Neural crest cell (in vitro differentiated cells): ENCODE data around the gene CDH13. TPM values are rescaled to one million over a fixed set of nuclear protein-coding genes. Genes with fewer than 3 reads are reported as not detected.

Source experiments
- DNase-seq: peaks from one replicate; pipeline ENCODE4 v3.0.0; 2021; ENCODE audit warnings: low read depth, mixed read lengths, low spot score
- H3K27ac Mint-ChIP-seq: one replicate; pipeline ENCODE4 v1.8.0; 2021; ENCODE audit warnings: mild to moderate bottlenecking, mixed read lengths; ENCODE audit not compliant: unreplicated experiment
- H3K27me3 Mint-ChIP-seq: 2 replicates; pipeline ENCODE4 v1.8.0; 2021; ENCODE audit warnings: low read depth, mild to moderate bottlenecking, mixed read lengths
- H3K36me3 Mint-ChIP-seq: 2 replicates; pipeline ENCODE4 v1.8.0; 2021; ENCODE audit warnings: low read depth, mild to moderate bottlenecking, mixed read lengths
- H3K4me1 Mint-ChIP-seq: 2 replicates; pipeline ENCODE4 v1.8.0; 2021; ENCODE audit warnings: mixed read lengths
- H3K4me3 Mint-ChIP-seq: one replicate; pipeline ENCODE4 v1.8.0; 2021; ENCODE audit warnings: mild to moderate bottlenecking, mixed read lengths
- H3K9me3 Mint-ChIP-seq: 2 replicates; pipeline ENCODE4 v1.8.0; 2021; ENCODE audit warnings: mixed read lengths
- total RNA-seq: library from RNA; stranded (reverse); gene quantifications from 2 replicates; pipeline ENCODE4 v1.2.1, GENCODE V29; 2021
- TF ChIP-seq, protein P1 (sequence below): fragments of 200-600 bp; sonication (generic); conservative IDR thresholded peaks from 2 replicates; pipeline ENCODE4 v1.5.0; 2021; ENCODE audit warnings: antibody characterized with exemption, mild to moderate bottlenecking

The CDH13 gene
- total RNA-seq, 1 donor from 2014 or later = 1.1 TPM

- Mint-ChIP-seq H3K4me1 (no peaks in the 10 kb centered on the region), H3K27ac (no peak overlapping the region), H3K36me3 (peaks cover 8% of the 10 kb centered on the region), H3K9me3 (peaks cover 18% of the 10 kb centered on the region), H3K4me3 (no peak overlapping the region), H3K27me3 (peaks cover 15% of the 10 kb centered on the region)
- TF ChIP-seq, protein P1, sequence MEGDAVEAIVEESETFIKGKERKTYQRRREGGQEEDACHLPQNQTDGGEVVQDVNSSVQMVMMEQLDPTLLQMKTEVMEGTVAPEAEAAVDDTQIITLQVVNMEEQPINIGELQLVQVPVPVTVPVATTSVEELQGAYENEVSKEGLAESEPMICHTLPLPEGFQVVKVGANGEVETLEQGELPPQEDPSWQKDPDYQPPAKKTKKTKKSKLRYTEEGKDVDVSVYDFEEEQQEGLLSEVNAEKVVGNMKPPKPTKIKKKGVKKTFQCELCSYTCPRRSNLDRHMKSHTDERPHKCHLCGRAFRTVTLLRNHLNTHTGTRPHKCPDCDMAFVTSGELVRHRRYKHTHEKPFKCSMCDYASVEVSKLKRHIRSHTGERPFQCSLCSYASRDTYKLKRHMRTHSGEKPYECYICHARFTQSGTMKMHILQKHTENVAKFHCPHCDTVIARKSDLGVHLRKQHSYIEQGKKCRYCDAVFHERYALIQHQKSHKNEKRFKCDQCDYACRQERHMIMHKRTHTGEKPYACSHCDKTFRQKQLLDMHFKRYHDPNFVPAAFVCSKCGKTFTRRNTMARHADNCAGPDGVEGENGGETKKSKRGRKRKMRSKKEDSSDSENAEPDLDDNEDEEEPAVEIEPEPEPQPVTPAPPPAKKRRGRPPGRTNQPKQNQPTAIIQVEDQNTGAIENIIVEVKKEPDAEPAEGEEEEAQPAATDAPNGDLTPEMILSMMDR = no peak
- no peak for DNase-seq
Measured at GRCh38 chr16:83102336-83102735, 475.6 kb downstream of the CDH13 start.

DNA sequence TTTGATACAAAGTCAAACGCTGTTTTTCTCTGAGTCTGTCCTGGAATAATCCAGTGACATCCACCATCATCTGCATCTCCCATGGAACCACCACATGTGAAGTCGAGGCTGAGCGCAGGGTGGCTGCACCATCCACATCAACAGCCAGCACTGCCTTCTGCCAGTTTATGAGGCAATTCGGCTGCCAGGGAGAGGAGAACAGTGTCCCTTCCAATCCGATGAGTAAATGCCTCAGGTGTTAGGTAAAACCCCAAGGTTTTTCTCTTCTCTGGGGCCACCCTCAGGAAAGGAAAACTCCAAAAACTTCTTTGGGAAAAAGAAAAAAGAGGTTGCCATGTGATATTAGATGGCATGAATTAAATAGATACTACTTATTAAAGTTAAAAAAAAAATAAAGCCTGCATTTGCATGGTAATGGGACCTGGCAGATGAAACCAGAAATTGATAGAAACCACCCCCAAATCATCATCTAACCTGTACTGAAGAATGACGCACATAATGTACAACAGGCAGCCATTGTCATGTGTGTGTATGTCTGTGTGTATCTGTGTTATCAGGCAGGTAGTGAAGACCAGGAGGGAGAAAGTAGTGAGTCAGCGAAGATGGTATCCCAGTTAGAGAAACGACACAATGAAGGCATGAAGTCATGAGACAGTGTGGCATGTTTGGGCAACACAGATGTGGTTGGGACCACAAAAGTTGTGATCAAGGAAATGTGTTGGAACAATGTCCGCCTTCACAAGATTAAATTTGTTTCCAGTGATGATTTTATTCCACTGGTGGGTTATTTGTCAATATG is 478.7 kb downstream of the CDH13 start:
- Mint-ChIP-seq H3K9me3 (peaks cover 7% of the 10 kb centered on the region), H3K4me1 (no peaks in the 10 kb centered on the region), H3K36me3 (no peaks in the 10 kb centered on the region), H3K27ac (peak overlapping the region; percentile 91), H3K27me3 (peaks cover 29% of the 10 kb centered on the region), H3K4me3 (no peak overlapping the region)
- TF ChIP-seq, protein P1 = no peak
- DNase-seq = no peak

GRCh38 chr16:83109490-83110125 is 482.8 kb downstream of the CDH13 start:
- peaks cover 2% of the 10 kb centered on the region for H3K9me3 Mint-ChIP-seq
- no peak for DNase-seq
- TF ChIP-seq, protein P1 = no peak
- H3K4me1 Mint-ChIP-seq = no peaks in the 10 kb centered on the region
- peaks cover 51% of the 10 kb centered on the region for H3K27me3 Mint-ChIP-seq
- no peak overlapping the region for H3K27ac Mint-ChIP-seq
- H3K4me3 Mint-ChIP-seq = no peak overlapping the region
- H3K36me3 Mint-ChIP-seq = no peaks in the 10 kb centered on the region

GRCh38 chr16:83110269-83110668 is 483.5 kb downstream of the CDH13 start:
- peaks cover 55% of the 10 kb centered on the region for H3K27me3 Mint-ChIP-seq
- TF ChIP-seq, protein P1 = no peak
- H3K27ac Mint-ChIP-seq = no peak overlapping the region
- H3K4me1 Mint-ChIP-seq = no peaks in the 10 kb centered on the region
- H3K36me3 Mint-ChIP-seq = no peaks in the 10 kb centered on the region
- H3K4me3 Mint-ChIP-seq = no peak overlapping the region
- no peak for DNase-seq
- peaks cover 2% of the 10 kb centered on the region for H3K9me3 Mint-ChIP-seq

- peak; percentile 15 for DNase-seq
- Mint-ChIP-seq H3K4me3 (no peak overlapping the region), H3K27ac (no peak overlapping the region)
Measured at GRCh38 chr16:83113317-83113716, 486.5 kb downstream of the CDH13 start.

More at GRCh38 chr16:83113317-83113716, 486.5 kb downstream of the CDH13 start:
- H3K9me3 Mint-ChIP-seq = peaks cover 2% of the 10 kb centered on the region
- TF ChIP-seq, protein P1 = peak; percentile 70
- H3K4me1 Mint-ChIP-seq = no peaks in the 10 kb centered on the region
- H3K27me3 Mint-ChIP-seq = peaks cover 59% of the 10 kb centered on the region
- H3K36me3 Mint-ChIP-seq = no peaks in the 10 kb centered on the region
